Measurements from ENCODE around the gene PHLDB2.

DNA sequence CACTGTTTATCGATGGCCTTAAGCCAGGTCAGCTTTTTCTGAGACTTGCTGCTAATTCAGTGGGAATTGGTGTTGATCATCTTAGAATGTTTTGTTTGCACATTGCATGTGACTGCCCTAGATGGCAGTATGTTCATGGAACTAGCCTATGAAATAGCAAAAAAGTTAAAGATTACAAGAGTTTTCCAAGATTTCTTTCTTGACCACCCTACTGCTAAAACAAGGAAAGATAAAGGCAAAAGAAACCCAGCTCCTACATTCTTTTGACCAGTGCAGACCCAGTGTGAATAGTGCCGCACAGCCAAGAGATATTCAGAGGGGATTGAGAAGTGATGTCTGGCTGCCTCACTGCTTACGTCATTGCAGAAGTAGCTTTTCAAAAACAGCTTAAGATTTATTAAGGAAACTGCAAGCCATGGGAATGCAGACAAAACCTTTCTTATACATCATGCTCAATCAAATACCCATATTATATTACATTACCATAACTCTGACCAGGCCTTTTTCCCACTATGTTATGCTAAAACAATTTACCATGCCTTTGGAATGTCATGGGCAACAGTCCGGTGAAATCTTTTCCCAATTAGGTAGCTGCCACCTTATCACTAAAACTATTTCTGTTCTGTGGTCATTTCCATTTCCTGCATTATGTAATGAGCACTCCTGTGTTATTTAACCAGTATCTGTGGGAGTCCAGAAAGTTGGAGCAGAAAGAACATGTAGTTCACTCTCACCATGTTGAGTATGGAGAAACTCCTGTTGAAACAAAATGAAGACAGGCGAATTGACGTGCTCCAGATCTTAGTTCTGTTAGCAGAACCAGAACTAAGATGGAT, 6.0 kb downstream of the PHLDB2 start:
- TF ChIP-seq, protein P1, sequence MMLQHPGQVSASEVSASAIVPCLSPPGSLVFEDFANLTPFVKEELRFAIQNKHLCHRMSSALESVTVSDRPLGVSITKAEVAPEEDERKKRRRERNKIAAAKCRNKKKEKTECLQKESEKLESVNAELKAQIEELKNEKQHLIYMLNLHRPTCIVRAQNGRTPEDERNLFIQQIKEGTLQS (CRISPR knock-in tag; IDR thresholded peaks at IDR 0.05): no peak
- TF ChIP-seq ZBTB3 (CRISPR knock-in tag; IDR thresholded peaks at IDR 0.05; ENCODE audit: borderline replicate concordance, low read depth) (no peak), POLR2A (IDR thresholded peaks at IDR 0.05; ENCODE audit: insufficient read depth in 1 of 2, low read depth in 2 of 2, low read length in 2 of 2) (no peak), HDAC2 (CRISPR knock-in tag; IDR thresholded peaks at IDR 0.05) (no peak), POLR2AphosphoS2 (IDR thresholded peaks at IDR 0.05; ENCODE audit: low read depth, low read length) (no peak), ZFY (CRISPR knock-in tag; IDR thresholded peaks at IDR 0.05) (no peak), ZNF350 (CRISPR knock-in tag; IDR thresholded peaks at IDR 0.05; ENCODE audit: borderline replicate concordance, low read depth) (no peak)
- TF ChIP-seq, protein P2, sequence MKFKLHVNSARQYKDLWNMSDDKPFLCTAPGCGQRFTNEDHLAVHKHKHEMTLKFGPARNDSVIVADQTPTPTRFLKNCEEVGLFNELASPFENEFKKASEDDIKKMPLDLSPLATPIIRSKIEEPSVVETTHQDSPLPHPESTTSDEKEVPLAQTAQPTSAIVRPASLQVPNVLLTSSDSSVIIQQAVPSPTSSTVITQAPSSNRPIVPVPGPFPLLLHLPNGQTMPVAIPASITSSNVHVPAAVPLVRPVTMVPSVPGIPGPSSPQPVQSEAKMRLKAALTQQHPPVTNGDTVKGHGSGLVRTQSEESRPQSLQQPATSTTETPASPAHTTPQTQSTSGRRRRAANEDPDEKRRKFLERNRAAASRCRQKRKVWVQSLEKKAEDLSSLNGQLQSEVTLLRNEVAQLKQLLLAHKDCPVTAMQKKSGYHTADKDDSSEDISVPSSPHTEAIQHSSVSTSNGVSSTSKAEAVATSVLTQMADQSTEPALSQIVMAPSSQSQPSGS (CRISPR knock-in tag; IDR thresholded peaks at IDR 0.05): no peak
- TF ChIP-seq, protein P3, sequence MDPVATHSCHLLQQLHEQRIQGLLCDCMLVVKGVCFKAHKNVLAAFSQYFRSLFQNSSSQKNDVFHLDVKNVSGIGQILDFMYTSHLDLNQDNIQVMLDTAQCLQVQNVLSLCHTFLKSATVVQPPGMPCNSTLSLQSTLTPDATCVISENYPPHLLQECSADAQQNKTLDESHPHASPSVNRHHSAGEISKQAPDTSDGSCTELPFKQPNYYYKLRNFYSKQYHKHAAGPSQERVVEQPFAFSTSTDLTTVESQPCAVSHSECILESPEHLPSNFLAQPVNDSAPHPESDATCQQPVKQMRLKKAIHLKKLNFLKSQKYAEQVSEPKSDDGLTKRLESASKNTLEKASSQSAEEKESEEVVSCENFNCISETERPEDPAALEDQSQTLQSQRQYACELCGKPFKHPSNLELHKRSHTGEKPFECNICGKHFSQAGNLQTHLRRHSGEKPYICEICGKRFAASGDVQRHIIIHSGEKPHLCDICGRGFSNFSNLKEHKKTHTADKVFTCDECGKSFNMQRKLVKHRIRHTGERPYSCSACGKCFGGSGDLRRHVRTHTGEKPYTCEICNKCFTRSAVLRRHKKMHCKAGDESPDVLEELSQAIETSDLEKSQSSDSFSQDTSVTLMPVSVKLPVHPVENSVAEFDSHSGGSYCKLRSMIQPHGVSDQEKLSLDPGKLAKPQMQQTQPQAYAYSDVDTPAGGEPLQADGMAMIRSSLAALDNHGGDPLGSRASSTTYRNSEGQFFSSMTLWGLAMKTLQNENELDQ (CRISPR knock-in tag; IDR thresholded peaks at IDR 0.05; ENCODE audit: borderline replicate concordance): no peak
- TF ChIP-seq, protein P4, sequence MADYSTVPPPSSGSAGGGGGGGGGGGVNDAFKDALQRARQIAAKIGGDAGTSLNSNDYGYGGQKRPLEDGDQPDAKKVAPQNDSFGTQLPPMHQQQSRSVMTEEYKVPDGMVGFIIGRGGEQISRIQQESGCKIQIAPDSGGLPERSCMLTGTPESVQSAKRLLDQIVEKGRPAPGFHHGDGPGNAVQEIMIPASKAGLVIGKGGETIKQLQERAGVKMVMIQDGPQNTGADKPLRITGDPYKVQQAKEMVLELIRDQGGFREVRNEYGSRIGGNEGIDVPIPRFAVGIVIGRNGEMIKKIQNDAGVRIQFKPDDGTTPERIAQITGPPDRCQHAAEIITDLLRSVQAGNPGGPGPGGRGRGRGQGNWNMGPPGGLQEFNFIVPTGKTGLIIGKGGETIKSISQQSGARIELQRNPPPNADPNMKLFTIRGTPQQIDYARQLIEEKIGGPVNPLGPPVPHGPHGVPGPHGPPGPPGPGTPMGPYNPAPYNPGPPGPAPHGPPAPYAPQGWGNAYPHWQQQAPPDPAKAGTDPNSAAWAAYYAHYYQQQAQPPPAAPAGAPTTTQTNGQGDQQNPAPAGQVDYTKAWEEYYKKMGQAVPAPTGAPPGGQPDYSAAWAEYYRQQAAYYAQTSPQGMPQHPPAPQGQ (CRISPR knock-in tag; IDR thresholded peaks at IDR 0.05; ENCODE audit: borderline replicate concordance): no peak
